GM12878 (cell line): ENCODE measurements around the gene SLC4A5. TPM values are rescaled to one million over a fixed set of nuclear protein-coding genes. Genes with fewer than 3 reads are reported as not detected.

Experiments
- ATAC-seq: fragments of 200-7000 bp; cut with Tn5 transposase; 3 replicates; pipeline ENCODE4 v1.9.1; 2020; ENCODE audit warnings: mild to moderate bottlenecking, moderate library complexity
- BruUV-seq: library from RNA; stranded (reverse); fragments of 400-500 nt; replicated peaks from 2 replicates; lab custom pipeline; 2021; lab: Mats Ljungman, UMichigan
- CTCF ChIA-PET: fragments of 300-600 bp; sonication (Branson Sonifier 250); formaldehyde crosslinking; extraction: SDS; loops from one replicate; lab custom pipeline; 2021; ENCODE audit warnings: inconsistent platforms; lab: Yijun Ruan, JAX
- POLR2A ChIA-PET: fragments of 350-600 bp; formaldehyde crosslinking; extraction: SDS; loops from one replicate; lab custom pipeline; 2021; ENCODE audit warnings: inconsistent platforms; lab: Charles Lee
- RAD21 ChIA-PET: fragments of 300-600 bp; sonication (Branson Sonifier 250); formaldehyde crosslinking; loops from one replicate; lab custom pipeline; 2023; ENCODE audit warnings: antibody characterized with exemption; ENCODE audit not compliant: unreplicated experiment; lab: Charles Lee
- SMC1A ChIA-PET: fragments of 300-600 bp; sonication (Branson Sonifier 250); formaldehyde crosslinking; loops from one replicate; lab custom pipeline; 2023; ENCODE audit not compliant: unreplicated experiment, uncharacterized antibody; lab: Charles Lee
- DNase-seq: peaks from one replicate; pipeline ENCODE4 v3.0.0-alpha.2; 2011; ENCODE audit warnings: low read depth, low spot score
- FAIRE-seq: peaks from 3 replicates; lab custom pipeline; 2011; peaks lifted over from hg19 to GRCh38; lab: Jason Lieb, UNC
- H2AFZ ChIP-seq: 2 replicates; pipeline ENCODE4 v1.6.0; 2011; ENCODE audit warnings: low read depth, low read length, control low read depth; ENCODE audit not compliant: control insufficient read depth
- H3K27ac ChIP-seq: 2 replicates; pipeline ENCODE4 v1.5.1; 2011; ENCODE audit warnings: control low read depth; ENCODE audit not compliant: control insufficient read depth, insufficient read depth
- H3K27me3 ChIP-seq, 2 experiments: replicated peaks in 1 of 2; 2 replicates each; pipeline versions ENCODE4 v1.6.0 to v1.6.1; 2011; ENCODE audit warnings: low read length in 1 of 2; ENCODE audit not compliant: control insufficient read depth in 2 of 2, insufficient read depth in 2 of 2
- H3K36me3 ChIP-seq, 2 experiments: 2 replicates each; pipeline ENCODE4 v1.5.1; 2011; ENCODE audit warnings: low read length in 1 of 2; ENCODE audit not compliant: control insufficient read depth in 2 of 2, insufficient read depth in 2 of 2
- H3K4me1 ChIP-seq: 2 replicates; pipeline ENCODE4 v1.6.1; 2011; ENCODE audit warnings: mild to moderate bottlenecking, low read length, moderate library complexity, mixed read lengths; ENCODE audit not compliant: control insufficient read depth, insufficient read depth
- H3K4me2 ChIP-seq: 2 replicates; pipeline ENCODE4 v1.6.0; 2011; ENCODE audit warnings: control low read depth; ENCODE audit not compliant: control insufficient read depth, insufficient read depth
- H3K4me3 ChIP-seq: fragments of 200-600 bp; sonication (generic); 2 replicates; pipeline ENCODE4 v1.5.1; 2016
- H3K79me2 ChIP-seq: 2 replicates; pipeline ENCODE4 v1.6.0; 2011; ENCODE audit warnings: low read length; ENCODE audit not compliant: control insufficient read depth, insufficient read depth
- H3K9ac ChIP-seq: 2 replicates; pipeline ENCODE4 v1.8.0; 2011; ENCODE audit warnings: low read length, control low read depth, mixed read lengths; ENCODE audit not compliant: control insufficient read depth, insufficient read depth
- H3K9me3 ChIP-seq: replicated peaks from 3 replicates; pipeline ENCODE4 v1.5.1; 2011; ENCODE audit warnings: mild to moderate bottlenecking, low read length; ENCODE audit not compliant: control insufficient read depth, insufficient read depth
- H4K20me1 ChIP-seq: 2 replicates; pipeline ENCODE4 v1.6.0; 2011; ENCODE audit not compliant: control insufficient read depth, insufficient read depth
- BCL11A ChIP-seq: IDR thresholded peaks from 2 replicates; pipeline ENCODE4 v1.6.1; 2011; ENCODE audit warnings: low read depth, low read length
- E2F4 ChIP-seq: IDR thresholded peaks from 2 replicates; pipeline ENCODE4 v1.6.1; 2012; ENCODE audit warnings: low read depth, low read length, improper control_type of control experiment
- LARP7 ChIP-seq: fragments of 450-650 bp; IDR thresholded peaks from 2 replicates; pipeline ENCODE4 v1.6.1; 2017; ENCODE audit warnings: mild to moderate bottlenecking
- POLR2A ChIP-seq: IDR thresholded peaks from 2 replicates; pipeline ENCODE4 v1.6.1; 2011; ENCODE audit warnings: low read depth, mild to moderate bottlenecking, low read length
- POLR2AphosphoS5 ChIP-seq: IDR thresholded peaks from 2 replicates; pipeline ENCODE4 v1.6.1; 2011; ENCODE audit warnings: mild to moderate bottlenecking, low read length, inconsistent platforms
- SIX5 ChIP-seq: IDR thresholded peaks from 2 replicates; pipeline ENCODE4 v1.6.1; 2011; ENCODE audit warnings: mild to moderate bottlenecking, low read depth, low read length, moderate library complexity; ENCODE audit not compliant: severe bottlenecking
- SKIL ChIP-seq: fragments of 450-650 bp; IDR thresholded peaks from 2 replicates; pipeline ENCODE4 v1.6.1; 2017; ENCODE audit warnings: mild to moderate bottlenecking, low read depth, inconsistent platforms; ENCODE audit not compliant: poor library complexity, severe bottlenecking
- SMAD5 ChIP-seq: IDR thresholded peaks from 2 replicates; pipeline ENCODE4 v1.6.1; 2016; ENCODE audit warnings: antibody characterized with exemption, low read depth
- SUPT20H ChIP-seq: IDR thresholded peaks from 2 replicates; pipeline ENCODE4 v1.6.1; 2011; ENCODE audit warnings: low read depth, mild to moderate bottlenecking, low read length, moderate library complexity, borderline replicate concordance; ENCODE audit not compliant: control insufficient read depth
- TCF3 ChIP-seq: IDR thresholded peaks from 2 replicates; pipeline ENCODE4 v1.6.1; 2012; ENCODE audit warnings: low read depth, mild to moderate bottlenecking, low read length, borderline replicate concordance; ENCODE audit not compliant: insufficient read depth
- ZNF217 ChIP-seq: fragments of 450-650 bp; IDR thresholded peaks from 2 replicates; pipeline ENCODE4 v1.6.1; 2017; ENCODE audit warnings: antibody characterized with exemption, mild to moderate bottlenecking
- WGBS: methylation state at CpG from one replicate; pipeline ENCODE4 v1.1.6; 2016; ENCODE audit warnings: low lambda C conversion rate; ENCODE audit not compliant: insufficient replicate concordance, insufficient coverage; ENCODE audit errors: missing lambda C conversion rate; 5-methylcytosine and 5-hydroxymethylcytosine counted together
- in situ Hi-C: fragments of 300-500 bp; cut with MboI; formaldehyde crosslinking; loops from 9 replicates; pipeline ENCODE4 v1.14.3; 2018; ENCODE audit warnings: mixed read lengths
- intact Hi-C: fragments of 100-400 bp; cut with micrococcal nuclease; formaldehyde crosslinking; loops from one replicate; pipeline ENCODE4 v1.14.2; 2022; ENCODE audit not compliant: unreplicated experiment
- polyA plus RNA-seq, 11 experiments: library from polyadenylated mRNA; depleted of rRNA in 4 of 11; unstranded in 6 of 11; stranded (reverse) in 5 of 11; fragments of >200 nt; fragmentation: Nextera tagmentation in 4 of 11; fragmentation: Illumina TruSeq in 1 of 11; extraction: Ambion mirVana in 4 of 11; extraction: Trizol in 1 of 11; gene quantifications; 1 replicate in 1 of 11; 2 replicates in 10 of 11; pipeline versions ENCODE4 v1.2.1 to v1.2.3, GENCODE V29; 2011 to 2016; ENCODE audit warnings: inconsistent platforms in 2 of 11, missing spikeins in 2 of 11, low read depth in 1 of 11
- total RNA-seq, 4 experiments: library from RNA; depleted of rRNA in 3 of 4; stranded (reverse); fragments of >200 nt in 3 of 4; fragmentation: Illumina TruSeq in 1 of 4; extraction: Trizol in 1 of 4; gene quantifications; 2 replicates each; pipeline versions ENCODE4 v1.2.1 to v1.2.3, GENCODE V29; 2013 to 2021
- TF ChIP-seq, protein P1 (sequence below): fragments of 450-650 bp; IDR thresholded peaks from 2 replicates; pipeline ENCODE4 v1.6.1; 2018; ENCODE audit warnings: mild to moderate bottlenecking, low read depth, moderate library complexity; ENCODE audit not compliant: partially characterized antibody
- TF ChIP-seq, protein P2 (sequence below): fragments of 150-350 bp; IDR thresholded peaks from 2 replicates; pipeline ENCODE4 v1.6.1; 2016; ENCODE audit warnings: low read depth, low read length

SLC4A5 gene
- total and polyA plus RNA-seq, 10 of the 15 experiments (the other 5 are each of a cell fraction or from before 2014, with no cell fraction given): 0.15 to 4.7 (median 1.6) TPM

- no peak overlapping the region for H3K27ac ChIP-seq
- WGBS: 19% methylated on average over 1 of the region's 1 CpG
- ChIA-PET RAD21 (no interaction called here), POLR2A (interaction anchor here (0.6 kb wide), 1 partner anchor 91 kb away, joined by 3 read pairs; the partner anchor contains the start of gene MOB1A), CTCF (interaction anchor here (1.8 to 8.5 kb wide), 2 partner anchors 9 to 65 kb away, joined by 6 to 88 read pairs; no protein-coding TSS in a partner anchor), SMC1A (interaction anchor here (0.9 to 4.2 kb wide), 2 partner anchors 12 to 65 kb away, joined by 3 to 30 read pairs; no protein-coding TSS in a partner anchor)
- ATAC-seq: no peak
- H3K9me3 ChIP-seq: no peaks in the 10 kb centered on the region
- no peaks in the 10 kb centered on the region for H3K36me3 ChIP-seq
- no peak for DNase-seq
- no TSS peak for BruUV-seq
- no peak overlapping the region for H3K9ac ChIP-seq
- no peaks in the 10 kb centered on the region for H3K4me1 ChIP-seq
- H3K79me2 ChIP-seq: no peaks in the 10 kb centered on the region
- in situ Hi-C loops: no loop called here
- intact Hi-C loops: loop anchor here (5.0 kb wide), 1 partner anchor 123 kb away; no protein-coding TSS in a partner anchor
- no peak overlapping the region for H3K4me3 ChIP-seq
- no peak overlapping the region for H3K4me2 ChIP-seq
- no peak overlapping the region for H2AFZ ChIP-seq
- no peaks in the 10 kb centered on the region for H3K27me3 ChIP-seq
- no peak for FAIRE-seq
- H4K20me1 ChIP-seq: no peaks in the 10 kb centered on the region
- TF ChIP-seq LARP7 (no peak), SUPT20H (no peak), E2F4 (no peak), SMAD5 (no peak), TCF3 (no peak), SKIL (no peak), BCL11A (no peak), SIX5 (no peak), ZNF217 (no peak), POLR2AphosphoS5 (no peak), POLR2A (no peak)
- TF ChIP-seq, protein P1, sequence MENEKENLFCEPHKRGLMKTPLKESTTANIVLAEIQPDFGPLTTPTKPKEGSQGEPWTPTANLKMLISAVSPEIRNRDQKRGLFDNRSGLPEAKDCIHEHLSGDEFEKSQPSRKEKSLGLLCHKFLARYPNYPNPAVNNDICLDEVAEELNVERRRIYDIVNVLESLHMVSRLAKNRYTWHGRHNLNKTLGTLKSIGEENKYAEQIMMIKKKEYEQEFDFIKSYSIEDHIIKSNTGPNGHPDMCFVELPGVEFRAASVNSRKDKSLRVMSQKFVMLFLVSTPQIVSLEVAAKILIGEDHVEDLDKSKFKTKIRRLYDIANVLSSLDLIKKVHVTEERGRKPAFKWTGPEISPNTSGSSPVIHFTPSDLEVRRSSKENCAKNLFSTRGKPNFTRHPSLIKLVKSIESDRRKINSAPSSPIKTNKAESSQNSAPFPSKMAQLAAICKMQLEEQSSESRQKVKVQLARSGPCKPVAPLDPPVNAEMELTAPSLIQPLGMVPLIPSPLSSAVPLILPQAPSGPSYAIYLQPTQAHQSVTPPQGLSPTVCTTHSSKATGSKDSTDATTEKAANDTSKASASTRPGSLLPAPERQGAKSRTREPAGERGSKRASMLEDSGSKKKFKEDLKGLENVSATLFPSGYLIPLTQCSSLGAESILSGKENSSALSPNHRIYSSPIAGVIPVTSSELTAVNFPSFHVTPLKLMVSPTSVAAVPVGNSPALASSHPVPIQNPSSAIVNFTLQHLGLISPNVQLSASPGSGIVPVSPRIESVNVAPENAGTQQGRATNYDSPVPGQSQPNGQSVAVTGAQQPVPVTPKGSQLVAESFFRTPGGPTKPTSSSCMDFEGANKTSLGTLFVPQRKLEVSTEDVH: no peak
- TF ChIP-seq, protein P2, sequence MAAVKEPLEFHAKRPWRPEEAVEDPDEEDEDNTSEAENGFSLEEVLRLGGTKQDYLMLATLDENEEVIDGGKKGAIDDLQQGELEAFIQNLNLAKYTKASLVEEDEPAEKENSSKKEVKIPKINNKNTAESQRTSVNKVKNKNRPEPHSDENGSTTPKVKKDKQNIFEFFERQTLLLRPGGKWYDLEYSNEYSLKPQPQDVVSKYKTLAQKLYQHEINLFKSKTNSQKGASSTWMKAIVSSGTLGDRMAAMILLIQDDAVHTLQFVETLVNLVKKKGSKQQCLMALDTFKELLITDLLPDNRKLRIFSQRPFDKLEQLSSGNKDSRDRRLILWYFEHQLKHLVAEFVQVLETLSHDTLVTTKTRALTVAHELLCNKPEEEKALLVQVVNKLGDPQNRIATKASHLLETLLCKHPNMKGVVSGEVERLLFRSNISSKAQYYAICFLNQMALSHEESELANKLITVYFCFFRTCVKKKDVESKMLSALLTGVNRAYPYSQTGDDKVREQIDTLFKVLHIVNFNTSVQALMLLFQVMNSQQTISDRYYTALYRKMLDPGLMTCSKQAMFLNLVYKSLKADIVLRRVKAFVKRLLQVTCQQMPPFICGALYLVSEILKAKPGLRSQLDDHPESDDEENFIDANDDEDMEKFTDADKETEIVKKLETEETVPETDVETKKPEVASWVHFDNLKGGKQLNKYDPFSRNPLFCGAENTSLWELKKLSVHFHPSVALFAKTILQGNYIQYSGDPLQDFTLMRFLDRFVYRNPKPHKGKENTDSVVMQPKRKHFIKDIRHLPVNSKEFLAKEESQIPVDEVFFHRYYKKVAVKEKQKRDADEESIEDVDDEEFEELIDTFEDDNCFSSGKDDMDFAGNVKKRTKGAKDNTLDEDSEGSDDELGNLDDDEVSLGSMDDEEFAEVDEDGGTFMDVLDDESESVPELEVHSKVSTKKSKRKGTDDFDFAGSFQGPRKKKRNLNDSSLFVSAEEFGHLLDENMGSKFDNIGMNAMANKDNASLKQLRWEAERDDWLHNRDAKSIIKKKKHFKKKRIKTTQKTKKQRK: no peak
Measured at GRCh38 chr2:74269667-74270066, 73.5 kb downstream of the SLC4A5 start.
